GM21529 (cell line): ENCODE measurements around the gene MYO16.

Source experiments
- ATAC-seq: cut with Tn5 transposase; IDR thresholded peaks from one replicate; pipeline ENCODE4 v1.9.1; 2021; ENCODE audit not compliant: unreplicated experiment

The MYO16 gene

DNA sequence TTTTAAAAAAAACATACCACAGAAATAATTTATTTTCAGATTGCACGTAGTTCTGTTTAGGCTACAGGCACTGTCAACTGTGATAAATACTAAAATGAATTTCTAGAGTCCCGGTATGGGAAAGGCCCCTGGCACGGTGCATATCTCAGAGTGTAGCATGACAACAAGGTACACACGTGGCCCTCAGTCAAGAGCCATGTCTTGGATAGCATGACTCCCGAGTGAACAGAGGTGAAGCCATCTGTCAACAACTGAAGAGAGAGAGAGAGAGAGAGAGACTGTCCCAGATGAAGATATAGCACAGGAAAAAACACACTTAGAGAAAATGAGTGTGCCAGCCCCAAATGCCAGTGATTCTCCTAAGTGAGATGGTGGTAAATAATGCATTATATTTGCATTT, 297.5 kb downstream of the MYO16 start:
- no peak for ATAC-seq

DNA sequence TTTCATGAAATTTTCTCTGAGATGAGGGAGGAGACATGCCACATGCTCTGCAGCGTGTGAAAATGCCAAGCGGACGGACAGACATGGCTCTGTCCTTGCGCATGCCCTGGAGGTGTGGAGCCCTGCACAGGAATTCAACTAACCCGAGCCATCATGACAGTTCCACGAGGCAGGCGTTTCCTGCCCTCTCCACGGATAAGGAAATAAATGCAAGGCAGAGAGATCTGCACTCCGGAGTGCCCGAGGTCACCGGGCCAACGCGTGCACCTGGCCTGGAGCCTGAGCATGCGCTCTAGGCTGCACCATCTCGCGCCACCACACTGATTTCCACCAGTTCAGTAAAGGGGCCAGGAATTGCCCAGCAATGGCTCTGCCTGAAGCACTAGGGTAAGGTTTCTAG, 298.2 kb downstream of the MYO16 start:
- ATAC-seq: no peak

DNA sequence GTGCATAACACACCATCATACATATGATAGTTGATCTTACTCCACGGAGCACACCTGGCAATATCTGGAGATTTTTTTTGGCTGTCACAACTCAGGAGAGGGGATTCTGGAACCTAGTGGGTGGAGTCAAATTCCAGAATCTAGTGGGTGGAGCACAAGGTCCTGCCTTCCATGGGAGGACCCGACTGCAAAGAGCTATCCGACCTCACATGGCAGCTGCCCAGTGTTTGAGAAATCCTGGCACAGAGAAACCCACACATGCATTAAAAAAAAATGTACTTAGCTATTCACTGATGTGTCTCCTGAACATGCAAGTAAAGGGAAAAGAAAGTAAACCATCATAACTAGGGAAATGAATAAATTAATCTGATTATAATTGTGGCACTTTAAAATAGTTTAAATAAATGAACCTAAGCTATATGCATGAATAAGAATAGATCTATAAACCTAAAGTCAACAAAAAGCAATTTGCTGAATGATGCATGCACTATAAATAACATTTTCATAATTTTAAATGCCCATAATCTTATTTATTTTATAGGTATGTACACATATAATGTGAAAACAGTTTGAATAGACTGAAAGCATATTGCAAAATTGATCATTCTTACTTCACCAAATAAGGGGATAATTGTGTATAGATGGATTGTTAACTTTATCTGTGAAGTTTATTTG, 300.3 kb downstream of the MYO16 start:
- no peak for ATAC-seq

GRCh38 chr13:108932196-108932595, 302.8 kb downstream of the MYO16 start:
- ATAC-seq: no peak

GRCh38 chr13:108933061-108933460, 303.6 kb downstream of the MYO16 start:
- ATAC-seq: no peak

DNA sequence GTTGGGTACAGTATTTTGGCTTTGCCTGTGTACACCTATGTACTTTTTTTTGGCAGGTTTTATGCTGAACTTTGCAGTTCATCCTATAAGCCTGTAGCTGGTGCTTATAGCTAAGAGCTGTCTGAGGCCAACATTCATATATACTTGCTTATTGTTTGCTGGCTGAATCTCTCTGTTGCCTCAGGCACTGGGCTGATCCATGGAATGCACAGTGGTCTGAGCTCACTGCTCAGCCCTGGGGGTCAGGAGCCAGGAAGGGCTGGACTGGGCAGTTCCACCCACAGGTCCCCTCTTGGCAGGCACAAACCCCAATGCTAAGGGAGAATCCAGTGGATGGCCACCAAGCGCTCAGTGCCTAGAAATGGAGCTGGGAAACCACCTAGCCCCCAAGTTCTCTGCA, 308.7 kb downstream of the MYO16 start:
- ATAC-seq: no peak

- no peak for ATAC-seq
These were observed 310.7 kb downstream of the MYO16 start for GRCh38 chr13:108940121-108940520.

- ATAC-seq: no peak
These were observed 314.4 kb downstream of the MYO16 start for GRCh38 chr13:108943842-108944241.

- no peak for ATAC-seq
These were observed 315.3 kb downstream of the MYO16 start for GRCh38 chr13:108944760-108945159.

DNA sequence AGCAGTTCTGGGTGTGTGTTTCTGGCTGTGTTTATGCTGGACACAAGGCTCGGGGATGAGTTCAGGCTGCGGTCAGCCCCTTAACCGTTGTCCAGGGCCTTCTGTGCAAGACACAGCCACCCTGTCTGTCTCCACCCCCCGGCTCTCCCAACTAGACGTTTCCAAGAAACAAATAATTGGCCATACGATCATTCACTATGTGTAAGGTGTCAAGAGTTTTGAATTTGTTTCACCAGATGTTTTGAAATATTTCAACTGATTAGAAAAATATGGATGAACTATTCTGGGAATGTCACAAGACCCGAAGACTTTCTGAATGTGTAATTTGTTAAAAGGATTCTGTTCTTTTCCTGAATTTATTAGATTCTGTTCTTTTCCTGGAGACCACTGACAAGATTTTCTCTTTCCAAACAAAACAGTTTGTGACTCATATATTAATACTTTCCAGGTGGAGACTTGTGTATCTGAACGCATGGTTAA, 318.2 kb downstream of the MYO16 start:
- ATAC-seq: no peak

DNA sequence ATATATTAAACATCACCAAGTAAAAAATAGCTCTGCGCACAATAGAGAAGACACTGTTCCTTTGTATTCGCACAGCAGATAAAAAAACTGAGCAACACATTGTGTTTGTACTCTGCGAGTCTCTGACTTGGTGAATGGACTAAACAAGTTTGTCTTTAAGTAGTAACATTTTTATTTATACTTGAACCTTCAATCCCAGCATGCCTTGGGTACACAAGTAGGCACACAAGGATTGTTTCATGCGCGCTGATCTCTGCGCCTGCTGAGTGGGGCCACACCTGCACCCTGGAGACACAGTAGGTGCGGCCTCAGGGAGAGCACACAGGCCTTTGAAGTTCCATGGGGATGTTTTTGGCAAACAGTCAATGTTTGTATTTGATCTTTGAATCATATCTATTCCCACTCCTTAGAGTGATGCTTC, 318.9 kb downstream of the MYO16 start:
- no peak for ATAC-seq

DNA sequence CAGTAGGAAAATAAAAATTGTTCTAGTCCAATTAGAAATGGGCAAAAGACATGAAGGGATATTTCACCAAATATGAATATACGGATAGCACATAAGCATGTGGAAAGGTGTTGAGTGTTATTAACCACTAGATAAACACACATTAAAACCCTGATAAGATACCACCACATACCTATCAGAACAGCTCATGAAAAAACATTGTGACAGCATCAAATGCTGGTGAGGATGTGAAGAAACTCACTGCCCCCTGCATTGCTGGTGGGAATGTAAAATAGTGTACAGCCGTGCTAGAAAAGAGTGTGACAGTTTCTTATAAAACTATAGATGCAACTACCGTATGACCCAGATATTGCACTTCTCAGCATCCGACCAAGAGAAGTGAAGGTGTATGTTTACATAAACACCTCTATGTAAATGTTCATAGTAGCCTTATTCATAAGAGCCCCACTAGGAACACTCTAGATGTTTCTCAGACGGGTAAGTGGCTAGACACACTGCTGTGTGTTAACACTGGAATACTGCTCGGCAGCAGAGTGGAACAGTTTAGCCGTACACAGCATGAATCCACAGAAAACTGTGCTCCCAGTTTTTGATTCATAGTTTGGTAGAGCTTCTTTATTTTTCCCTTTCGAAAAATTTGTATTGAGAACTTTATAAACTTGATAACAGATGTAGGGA, 321.1 kb downstream of the MYO16 start:
- no peak for ATAC-seq

- no peak for ATAC-seq
These were observed 326.3 kb downstream of the MYO16 start for GRCh38 chr13:108955741-108956140.

GRCh38 chr13:108957369-108958012, 328.1 kb downstream of the MYO16 start:
- no peak for ATAC-seq

DNA sequence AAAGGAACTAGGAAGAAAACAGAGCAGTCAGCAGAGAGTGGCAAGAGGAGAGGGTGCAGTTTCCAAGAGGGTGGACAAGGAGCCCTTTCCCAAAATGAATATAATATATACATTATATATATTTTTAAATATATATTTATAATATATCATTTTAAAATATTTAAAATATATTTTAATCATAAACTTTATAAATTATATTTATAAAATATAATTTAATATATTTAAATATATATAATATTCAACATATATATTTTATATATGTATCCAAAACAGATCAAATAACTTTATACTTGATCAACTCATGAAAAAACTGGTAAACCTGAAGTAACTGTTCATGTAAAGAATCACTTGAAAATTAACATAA, 328.6 kb downstream of the MYO16 start:
- no peak for ATAC-seq

DNA sequence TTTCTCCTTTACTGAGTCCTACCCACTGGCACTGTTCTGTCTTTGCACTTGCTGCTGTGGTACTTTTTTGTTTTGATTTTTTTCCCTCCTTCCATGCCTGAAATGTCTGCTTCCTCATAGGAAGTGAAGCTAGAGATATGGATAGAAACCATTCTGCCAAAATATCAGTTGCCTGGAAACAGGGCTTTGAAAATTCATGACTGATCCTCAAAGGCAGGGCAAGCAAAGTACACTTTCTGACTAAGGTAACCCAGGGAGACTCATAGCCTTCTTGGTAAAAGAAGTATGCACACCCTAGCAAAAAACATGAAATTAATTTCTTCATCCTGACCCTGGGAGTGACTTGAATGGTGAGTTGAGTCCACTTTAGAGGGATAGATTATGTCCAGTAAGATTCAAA, 329.8 kb downstream of the MYO16 start:
- no peak for ATAC-seq

- ATAC-seq: no peak
These were observed 330.6 kb downstream of the MYO16 start for GRCh38 chr13:108960006-108960405.

DNA sequence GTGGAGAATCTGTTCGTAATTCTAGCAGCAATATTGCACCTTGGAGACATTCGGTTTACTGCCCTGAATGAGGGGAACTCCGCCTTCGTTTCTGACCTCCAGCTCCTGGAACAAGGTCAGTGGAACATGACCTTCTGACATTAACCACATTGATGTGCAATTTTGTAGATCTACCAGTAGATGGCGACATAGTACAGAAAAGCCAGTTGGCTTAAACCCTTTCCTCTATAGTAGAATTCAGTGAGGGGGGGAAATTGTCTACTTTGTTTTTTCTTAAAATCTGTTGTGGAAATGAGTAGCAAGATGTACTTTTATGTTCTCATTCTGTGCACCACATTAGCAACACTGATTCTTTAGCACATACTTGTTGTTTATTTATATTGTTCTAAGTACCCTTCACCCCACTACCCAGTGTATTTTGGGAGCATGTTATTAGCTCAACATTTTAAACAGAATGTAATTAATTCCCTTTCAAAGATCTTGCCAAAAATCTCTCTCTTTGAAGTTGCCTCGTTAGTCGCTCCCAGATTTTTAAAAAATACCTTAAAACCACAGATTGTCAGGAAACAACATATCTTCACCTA, 332.2 kb downstream of the MYO16 start:
- ATAC-seq: peak; percentile 99

DNA sequence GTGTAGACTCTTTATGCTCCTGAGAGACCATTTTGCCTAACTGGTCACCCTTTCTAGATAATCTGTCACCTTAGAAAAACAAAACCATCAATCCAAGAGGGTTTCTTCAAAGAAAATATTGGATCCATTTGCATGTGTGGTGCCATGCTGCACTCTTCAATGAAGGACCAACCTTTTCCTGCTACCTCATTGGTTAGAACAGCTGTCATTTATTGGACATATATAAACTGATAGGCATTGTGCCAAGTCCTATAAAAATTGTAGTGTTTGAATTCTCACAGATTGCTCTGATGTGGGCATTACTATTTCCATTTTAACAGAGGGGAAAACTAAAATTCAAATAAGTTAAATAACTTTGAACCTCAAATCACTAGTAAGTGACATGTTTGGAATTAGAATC, 333.2 kb downstream of the MYO16 start:
- ATAC-seq: no peak

GRCh38 chr13:108963276-108963810, 333.9 kb downstream of the MYO16 start:
- no peak for ATAC-seq

DNA sequence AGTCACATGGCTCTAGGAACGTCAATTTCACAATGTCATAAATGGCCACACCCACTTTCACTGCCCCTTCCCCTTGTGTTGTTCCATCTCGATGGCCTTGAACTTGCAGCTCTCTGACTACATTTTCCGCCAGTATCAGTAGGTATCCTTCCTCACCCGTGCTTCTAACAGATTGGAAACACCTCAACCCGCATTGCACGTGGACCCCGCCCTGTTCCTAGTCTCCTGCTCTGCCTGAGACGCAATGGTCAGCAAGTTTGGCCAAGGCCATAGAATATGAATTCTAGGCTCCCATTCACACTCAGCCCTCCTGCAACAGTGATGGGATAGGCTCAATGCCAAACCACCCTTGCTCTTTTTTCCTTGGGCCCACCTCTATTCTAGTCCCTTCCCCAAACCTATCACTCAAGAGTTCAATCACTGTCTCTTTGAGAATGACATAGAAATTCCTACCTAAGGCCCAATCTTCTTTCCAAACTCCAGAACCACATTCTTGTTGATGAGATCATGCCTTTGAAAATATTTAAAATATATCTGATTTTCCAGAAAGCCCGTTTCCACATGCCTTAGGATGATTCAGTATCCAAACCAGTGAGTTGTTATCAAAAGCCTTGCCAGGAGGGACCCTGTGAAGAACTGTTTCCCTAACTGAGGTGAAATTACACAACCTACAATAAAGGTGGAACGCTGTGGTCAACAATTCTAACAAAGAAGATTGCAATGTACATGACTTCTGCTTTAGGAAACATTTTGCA, 334.6 kb downstream of the MYO16 start:
- no peak for ATAC-seq
